GM12878 (cell line): ENCODE data around the gene KDM4C. TPM values are rescaled to one million over a fixed set of nuclear protein-coding genes. Genes with fewer than 3 reads are reported as not detected.

ENCODE experiments used
- ATAC-seq: fragments of 200-7000 bp; cut with Tn5 transposase; 3 replicates; pipeline ENCODE4 v1.9.1; 2020; ENCODE audit warnings: mild to moderate bottlenecking, moderate library complexity
- Bru-seq: library from RNA; stranded (reverse); fragments of 400-500 nt; gene quantifications from one replicate; lab custom pipeline; 2021; lab: Mats Ljungman, UMichigan
- BruChase-seq, 2 experiments: library from RNA; stranded (reverse); fragments of 400-500 nt; gene quantifications; one replicate each; lab custom pipeline; 2021; lab: Mats Ljungman, UMichigan
- BruUV-seq: library from RNA; stranded (reverse); fragments of 400-500 nt; replicated peaks from 2 replicates; lab custom pipeline; 2021; lab: Mats Ljungman, UMichigan
- CTCF ChIA-PET: fragments of 300-600 bp; sonication (Branson Sonifier 250); formaldehyde crosslinking; extraction: SDS; loops from one replicate; lab custom pipeline; 2021; ENCODE audit warnings: inconsistent platforms; lab: Yijun Ruan, JAX
- POLR2A ChIA-PET: fragments of 350-600 bp; formaldehyde crosslinking; extraction: SDS; loops from one replicate; lab custom pipeline; 2021; ENCODE audit warnings: inconsistent platforms; lab: Charles Lee
- RAD21 ChIA-PET: fragments of 300-600 bp; sonication (Branson Sonifier 250); formaldehyde crosslinking; loops from one replicate; lab custom pipeline; 2023; ENCODE audit warnings: antibody characterized with exemption; ENCODE audit not compliant: unreplicated experiment; lab: Charles Lee
- SMC1A ChIA-PET: fragments of 300-600 bp; sonication (Branson Sonifier 250); formaldehyde crosslinking; loops from one replicate; lab custom pipeline; 2023; ENCODE audit not compliant: unreplicated experiment, uncharacterized antibody; lab: Charles Lee
- DNase-seq: peaks from one replicate; pipeline ENCODE4 v3.0.0-alpha.2; 2011; ENCODE audit warnings: low read depth, low spot score
- FAIRE-seq: peaks from 3 replicates; lab custom pipeline; 2011; peaks lifted over from hg19 to GRCh38; lab: Jason Lieb, UNC
- H2AFZ ChIP-seq: 2 replicates; pipeline ENCODE4 v1.6.0; 2011; ENCODE audit warnings: low read depth, low read length, control low read depth; ENCODE audit not compliant: control insufficient read depth
- H3K27ac ChIP-seq: 2 replicates; pipeline ENCODE4 v1.5.1; 2011; ENCODE audit warnings: control low read depth; ENCODE audit not compliant: control insufficient read depth, insufficient read depth
- H3K27me3 ChIP-seq, 2 experiments: replicated peaks in 1 of 2; 2 replicates each; pipeline versions ENCODE4 v1.6.0 to v1.6.1; 2011; ENCODE audit warnings: low read length in 1 of 2; ENCODE audit not compliant: control insufficient read depth in 2 of 2, insufficient read depth in 2 of 2
- H3K36me3 ChIP-seq, 2 experiments: 2 replicates each; pipeline ENCODE4 v1.5.1; 2011; ENCODE audit warnings: low read length in 1 of 2; ENCODE audit not compliant: control insufficient read depth in 2 of 2, insufficient read depth in 2 of 2
- H3K4me1 ChIP-seq: 2 replicates; pipeline ENCODE4 v1.6.1; 2011; ENCODE audit warnings: mild to moderate bottlenecking, low read length, moderate library complexity, mixed read lengths; ENCODE audit not compliant: control insufficient read depth, insufficient read depth
- H3K4me2 ChIP-seq: 2 replicates; pipeline ENCODE4 v1.6.0; 2011; ENCODE audit warnings: control low read depth; ENCODE audit not compliant: control insufficient read depth, insufficient read depth
- H3K4me3 ChIP-seq: fragments of 200-600 bp; sonication (generic); 2 replicates; pipeline ENCODE4 v1.5.1; 2016
- H3K79me2 ChIP-seq: 2 replicates; pipeline ENCODE4 v1.6.0; 2011; ENCODE audit warnings: low read length; ENCODE audit not compliant: control insufficient read depth, insufficient read depth
- H3K9ac ChIP-seq: 2 replicates; pipeline ENCODE4 v1.8.0; 2011; ENCODE audit warnings: low read length, control low read depth, mixed read lengths; ENCODE audit not compliant: control insufficient read depth, insufficient read depth
- H3K9me3 ChIP-seq: replicated peaks from 3 replicates; pipeline ENCODE4 v1.5.1; 2011; ENCODE audit warnings: mild to moderate bottlenecking, low read length; ENCODE audit not compliant: control insufficient read depth, insufficient read depth
- H4K20me1 ChIP-seq: 2 replicates; pipeline ENCODE4 v1.6.0; 2011; ENCODE audit not compliant: control insufficient read depth, insufficient read depth
- BACH1 ChIP-seq: fragments of 450-650 bp; IDR thresholded peaks from 2 replicates; pipeline ENCODE4 v1.6.1; 2017; ENCODE audit warnings: mild to moderate bottlenecking, borderline replicate concordance
- CTCF ChIP-seq, 3 experiments: IDR thresholded peaks in 2 of 3; conservative IDR thresholded peaks in 1 of 3; 2 replicates each; pipeline ENCODE4 v1.5.1; 2011; ENCODE audit warnings: low read depth in 3 of 3, low read length in 3 of 3, mild to moderate bottlenecking in 3 of 3, control low read depth in 2 of 3, moderate library complexity in 2 of 3, inconsistent platforms in 1 of 3, mixed read lengths in 1 of 3; ENCODE audit not compliant: control insufficient read depth in 2 of 3, insufficient read depth in 1 of 3; ENCODE audit errors: extremely low read depth in 1 of 3
- E2F4 ChIP-seq: IDR thresholded peaks from 2 replicates; pipeline ENCODE4 v1.6.1; 2012; ENCODE audit warnings: low read depth, low read length, improper control_type of control experiment
- HCFC1 ChIP-seq: fragments of 150-350 bp; IDR thresholded peaks from 2 replicates; pipeline ENCODE4 v1.6.1; 2014; ENCODE audit warnings: low read length
- IKZF1 ChIP-seq: fragments of 450-650 bp; conservative IDR thresholded peaks from 2 replicates; pipeline ENCODE4 v1.6.1; 2017; ENCODE audit warnings: antibody characterized with exemption, mild to moderate bottlenecking
- MEF2B ChIP-seq: fragments of 450-650 bp; IDR thresholded peaks from 2 replicates; pipeline ENCODE4 v1.6.1; 2018; ENCODE audit warnings: mild to moderate bottlenecking, moderate library complexity; ENCODE audit not compliant: partially characterized antibody, poor library complexity, severe bottlenecking
- MTA3 ChIP-seq: IDR thresholded peaks from 2 replicates; pipeline ENCODE4 v1.6.1; 2012; ENCODE audit warnings: low read length, inconsistent platforms, borderline replicate concordance
- MXI1 ChIP-seq: fragments of 150-350 bp; IDR thresholded peaks from 2 replicates; pipeline ENCODE4 v1.6.1; 2011; ENCODE audit warnings: low read depth, mild to moderate bottlenecking, inconsistent platforms, low read length, improper control_type of control experiment
- MYC ChIP-seq: IDR thresholded peaks from 2 replicates; pipeline ENCODE4 v1.6.1; 2011; ENCODE audit warnings: mild to moderate bottlenecking, low read length, moderate library complexity, inconsistent platforms; ENCODE audit not compliant: insufficient read depth, insufficient replicate concordance, insufficient read length, severe bottlenecking
- NFYA ChIP-seq: IDR thresholded peaks from 2 replicates; pipeline ENCODE4 v1.6.1; 2011; ENCODE audit warnings: low read depth, mild to moderate bottlenecking, low read length, improper control_type of control experiment, borderline replicate concordance
- POLR2AphosphoS2 ChIP-seq: IDR thresholded peaks from 2 replicates; pipeline ENCODE4 v1.6.1; 2011; ENCODE audit warnings: low read depth, mild to moderate bottlenecking, low read length, improper control_type of control experiment, moderate library complexity
- SIX5 ChIP-seq: IDR thresholded peaks from 2 replicates; pipeline ENCODE4 v1.6.1; 2011; ENCODE audit warnings: mild to moderate bottlenecking, low read depth, low read length, moderate library complexity; ENCODE audit not compliant: severe bottlenecking
- SMAD1 ChIP-seq: fragments of 450-650 bp; IDR thresholded peaks from 2 replicates; pipeline ENCODE4 v1.6.1; 2018; ENCODE audit warnings: mild to moderate bottlenecking, low read depth; ENCODE audit not compliant: partially characterized antibody
- ZNF207 ChIP-seq: fragments of 450-650 bp; IDR thresholded peaks from 2 replicates; pipeline ENCODE4 v1.6.1; 2014; ENCODE audit warnings: antibody characterized with exemption, mild to moderate bottlenecking, borderline replicate concordance
- WGBS: methylation state at CpG from one replicate; pipeline ENCODE4 v1.1.6; 2016; ENCODE audit warnings: low lambda C conversion rate; ENCODE audit not compliant: insufficient replicate concordance, insufficient coverage; ENCODE audit errors: missing lambda C conversion rate; 5-methylcytosine and 5-hydroxymethylcytosine counted together
- in situ Hi-C: fragments of 300-500 bp; cut with MboI; formaldehyde crosslinking; loops from 9 replicates; pipeline ENCODE4 v1.14.3; 2018; ENCODE audit warnings: mixed read lengths
- intact Hi-C: fragments of 100-400 bp; cut with micrococcal nuclease; formaldehyde crosslinking; loops from one replicate; pipeline ENCODE4 v1.14.2; 2022; ENCODE audit not compliant: unreplicated experiment
- long read RNA-seq, 2 experiments: library from polyadenylated mRNA; unstranded; transcript quantifications; one replicate each; pipeline ENCODE4 v2.0.0, GENCODE V29; 2019 to 2020
- polyA minus RNA-seq, 3 experiments: library from RNA; depleted of rRNA, polyadenylated mRNA; stranded (reverse); fragments of >200 nt; gene quantifications; 2 replicates each; pipeline ENCODE4 v1.2.3, GENCODE V29; 2011
- polyA plus RNA-seq, 11 experiments: library from polyadenylated mRNA; depleted of rRNA in 4 of 11; unstranded in 6 of 11; stranded (reverse) in 5 of 11; fragments of >200 nt; fragmentation: Nextera tagmentation in 4 of 11; fragmentation: Illumina TruSeq in 1 of 11; extraction: Ambion mirVana in 4 of 11; extraction: Trizol in 1 of 11; gene quantifications; 1 replicate in 1 of 11; 2 replicates in 10 of 11; pipeline versions ENCODE4 v1.2.1 to v1.2.3, GENCODE V29; 2011 to 2016; ENCODE audit warnings: inconsistent platforms in 2 of 11, missing spikeins in 2 of 11, low read depth in 1 of 11
- total RNA-seq, 4 experiments: library from RNA; depleted of rRNA in 3 of 4; stranded (reverse); fragments of >200 nt in 3 of 4; fragmentation: Illumina TruSeq in 1 of 4; extraction: Trizol in 1 of 4; gene quantifications; 2 replicates each; pipeline versions ENCODE4 v1.2.1 to v1.2.3, GENCODE V29; 2013 to 2021

Gene KDM4C
- total RNA-seq (2013; cell fraction: nucleolus; rRNA removed), result 379 and 393 TPM in 2 replicates
- total RNA-seq (2014; rRNA removed) (22.7 and 29.9 TPM in 2 replicates), total RNA-seq (2014; rRNA removed; fragmentation: Illumina TruSeq; extraction: Trizol) (27.3 and 28.7 TPM in 2 replicates), total RNA-seq (2021) (22.9 and 24.6 TPM in 2 replicates), polyA plus RNA-seq (2011; rRNA removed) (41.2 and 49.5 TPM in 2 replicates), polyA plus RNA-seq (2014; fragmentation: Illumina TruSeq; extraction: Trizol) (20.0 and 23.0 TPM in 2 replicates), polyA plus RNA-seq (2014; fragmentation: Nextera tagmentation; extraction: Ambion mirVana) (10 to 100 TPM in 1 of 2 experiments, 1 to 10 TPM in 1; 6.8 to 11.7 TPM), polyA plus RNA-seq (2014; rRNA removed) (20.2 and 24.0 TPM in 2 replicates), polyA plus RNA-seq (2016; fragmentation: Nextera tagmentation; extraction: Ambion mirVana) (10 to 100 TPM; 18.6 to 20.0 TPM), polyA minus RNA-seq (2011; rRNA and poly(A)+ RNA removed) (182 and 211 TPM in 2 replicates), Bru-seq, nascent RNA (percentile 85 among the genes with signal in this experiment), BruChase-seq, experiment 1, labeled RNA remaining after a 6-hour chase (percentile 78 among the genes with signal in this experiment), BruChase-seq, experiment 2, labeled RNA remaining after a 2-hour chase (percentile 80 among the genes with signal in this experiment)
- polyA plus RNA-seq (2011; ENCODE audit: low read depth), result 20.1 TPM
- polyA plus RNA-seq (2011; cell fraction: cytosol; rRNA removed), result 26.1 and 28.5 TPM in 2 replicates
- 112 and 130 TPM in 2 replicates for polyA plus RNA-seq (2011; cell fraction: nucleus; rRNA removed)
- 19.4 and 24.5 TPM in 2 replicates for polyA plus RNA-seq (2012)
- polyA minus RNA-seq (2011; cell fraction: cytosol; rRNA and poly(A)+ RNA removed), result 25.1 and 27.6 TPM in 2 replicates
- 258 and 336 TPM in 2 replicates for polyA minus RNA-seq (2011; cell fraction: nucleus; rRNA and poly(A)+ RNA removed)
- long read RNA-seq, experiment 1, full-length matches to known transcripts, result 3 of 9 reads
- long read RNA-seq, experiment 1, partial matches to known transcripts, result 2 of 9 reads
- long read RNA-seq, experiment 1, other reads (novel, unspliced or antisense), result 4 of 9 reads
- long read RNA-seq, experiment 2, partial matches to known transcripts, result 27 of 55 reads
- long read RNA-seq, experiment 2, other reads (novel, unspliced or antisense), result 21 of 55 reads

- intact Hi-C loops, result loop anchor here (2.0 to 5.0 kb wide), 4 partner anchors 55 to 343 kb away; no protein-coding TSS in a partner anchor
- no peaks in the 10 kb centered on the region for H3K36me3 ChIP-seq
- peaks cover 6% of the 10 kb centered on the region for H3K4me1 ChIP-seq
- ATAC-seq (peak; percentile 89), DNase-seq (peak; percentile 88), FAIRE-seq (no peak)
- ChIA-PET RAD21 (interaction anchor here (0.9 to 3.5 kb wide), 7 partner anchors 22 to 125 kb away, joined by 3 to 18 read pairs (median 5); no protein-coding TSS in a partner anchor), POLR2A (interaction anchor here (0.6 to 2.7 kb wide), 15 partner anchors 8 to 839 kb away, joined by 3 to 12 read pairs (median 4); no protein-coding TSS in a partner anchor), SMC1A (interaction anchor here (0.7 to 3.2 kb wide), 8 partner anchors 8 to 182 kb away, joined by 3 to 20 read pairs (median 5); no protein-coding TSS in a partner anchor), CTCF (interaction anchor here (0.6 to 1.9 kb wide), 2 partner anchors 76 to 173 kb away, joined by 4 to 6 read pairs; no protein-coding TSS in a partner anchor)
- no peaks in the 10 kb centered on the region for H3K9me3 ChIP-seq
- peak within 1 kb of the TSS; percentile 96 for H3K27ac ChIP-seq
- peak within 1 kb of the TSS; percentile 90 for H3K9ac ChIP-seq
- peak within 1 kb of the TSS; percentile 89 for H3K4me2 ChIP-seq
- H4K20me1 ChIP-seq, result no peaks in the 10 kb centered on the region
- BruUV-seq, result TSS peak; percentile 97
- peak within 1 kb of the TSS; percentile 97 for H2AFZ ChIP-seq
- H3K27me3 ChIP-seq, result no peaks in the 10 kb centered on the region
- peak within 1 kb of the TSS; percentile 76 for H3K4me3 ChIP-seq
- in situ Hi-C loops, result no loop called here
- under 1% methylated on average over 65 of the region's 80 CpGs for WGBS
- H3K79me2 ChIP-seq, result peaks cover 48% of the 10 kb centered on the region
- TF ChIP-seq MEF2B (peak; percentile 84), MXI1 (peak; percentile 93), SMAD1 (peak; percentile 79), ZNF207 (peak; percentile 65; the same call in 1 of the 2 replicates), MYC (no peak), CTCF (IDR thresholded peaks at IDR 0.05 in 2 of 3, conservative IDR thresholded peaks at IDR 0.05 in 1 of 3; ENCODE audit: control insufficient read depth in 2 of 3, extremely low read depth in 1 of 3, insufficient read depth in 1 of 3, low read depth in 3 of 3, low read length in 3 of 3) (no peak), NFYA (no peak), HCFC1 (no peak; the same call in none of the 2 replicates), IKZF1 (peak; percentile 84), POLR2AphosphoS2 (peak; percentile 90), MTA3 (no peak), E2F4 (no peak), SIX5 (no peak), BACH1 (peak; percentile 81)
Measured at GRCh38 chr9:6757456-6758247, at the start of gene KDM4C. Gene KDM4C (plus strand): TSS chr9:6757973. CDS start chr9:6792989, 35,016 bp downstream.
